GM13976 (cell line): Measurements from ENCODE around the gene NYAP1.
"Not testable (repeated sequence)": the region's sequence is repeated elsewhere in the genome, so short reads cannot be mapped to it uniquely, and the experiment has no call there.

Experiments used
- DNase-seq: peaks from one replicate; pipeline ENCODE4 v3.0.0; 2012; ENCODE audit warnings: low spot score
- CTCF ChIP-seq: IDR thresholded peaks from 2 replicates; pipeline ENCODE4 v1.5.1; 2012; ENCODE audit warnings: borderline replicate concordance, mild to moderate bottlenecking; ENCODE audit not compliant: insufficient read depth; ENCODE audit errors: extremely low read depth, missing control alignments, control extremely low read depth
- in situ Hi-C: fragments of 300-500 bp; cut with MboI; formaldehyde crosslinking; loops from one replicate; pipeline ENCODE4 v1.12.0; 2022; ENCODE audit warnings: low sequenced_read_pairs, mixed read lengths, inconsistent platforms; ENCODE audit not compliant: unreplicated experiment

Gene NYAP1

DNA sequence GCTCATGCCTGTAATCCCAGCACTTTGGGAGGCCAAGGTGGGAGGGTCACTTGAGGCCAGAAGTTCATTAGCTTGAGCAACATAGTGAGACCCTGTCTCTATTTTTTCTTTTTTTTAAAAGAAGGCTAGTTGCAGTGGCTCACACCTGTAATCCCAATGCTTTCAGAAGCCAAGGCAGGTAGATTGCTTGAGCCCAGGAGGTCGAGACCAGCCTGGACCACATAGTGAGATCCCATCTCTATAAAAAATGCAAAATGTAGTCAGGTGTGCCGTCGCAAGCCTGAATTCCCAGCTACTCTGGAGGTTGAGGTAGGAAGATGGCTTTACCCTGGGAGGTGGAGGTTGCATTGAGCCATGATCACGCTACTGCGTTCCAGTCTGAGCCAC is 7.5 kb downstream of the NYAP1 start:
- DNase-seq = no peak
- TF ChIP-seq CTCF = no peak
- in situ Hi-C loops = no loop called here

DNA sequence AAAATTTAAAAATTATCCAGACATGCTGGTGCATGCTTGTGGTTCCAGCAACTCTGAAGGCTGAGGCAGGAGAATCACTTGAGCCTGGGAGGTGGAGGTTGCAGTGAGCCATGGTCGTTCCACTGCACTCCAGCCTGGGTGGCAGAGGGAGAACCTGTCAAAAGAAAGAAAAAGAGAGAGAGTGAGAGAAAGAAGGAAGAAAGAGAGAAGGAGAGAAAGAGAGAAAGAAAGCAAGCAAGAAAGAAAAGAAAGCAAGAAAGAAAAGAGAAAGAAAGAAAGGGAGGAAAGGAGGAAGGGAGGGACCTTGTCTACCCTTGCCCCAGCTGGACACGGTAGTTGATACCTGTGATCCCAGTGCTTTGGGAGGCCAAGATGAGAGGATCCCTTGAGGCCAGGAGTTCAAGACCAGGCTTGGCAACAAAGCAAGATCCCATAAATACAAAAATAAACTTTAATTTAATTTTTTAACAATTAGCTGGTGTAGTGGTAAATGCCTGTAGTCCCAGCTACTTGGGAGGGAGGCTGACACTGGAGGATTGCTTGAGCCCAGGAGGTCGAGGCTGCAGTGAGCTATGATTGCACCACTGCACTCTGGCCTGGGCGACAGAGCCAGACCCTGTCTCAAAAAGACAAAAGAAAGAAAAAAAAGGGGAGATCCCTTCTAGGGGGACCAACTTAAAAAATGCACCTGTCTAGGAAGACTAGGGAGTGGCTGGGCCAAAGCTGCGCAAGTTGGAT is 9.2 kb downstream of the NYAP1 start:
- no peak for DNase-seq
- TF ChIP-seq CTCF = no peak
- in situ Hi-C loops = no loop called here

GRCh38 chr7:100493476-100494264 is 9.9 kb downstream of the NYAP1 start:
- peak; percentile 72 for DNase-seq
- in situ Hi-C loops = no loop called here
- peak; percentile 29 for TF ChIP-seq CTCF

DNA sequence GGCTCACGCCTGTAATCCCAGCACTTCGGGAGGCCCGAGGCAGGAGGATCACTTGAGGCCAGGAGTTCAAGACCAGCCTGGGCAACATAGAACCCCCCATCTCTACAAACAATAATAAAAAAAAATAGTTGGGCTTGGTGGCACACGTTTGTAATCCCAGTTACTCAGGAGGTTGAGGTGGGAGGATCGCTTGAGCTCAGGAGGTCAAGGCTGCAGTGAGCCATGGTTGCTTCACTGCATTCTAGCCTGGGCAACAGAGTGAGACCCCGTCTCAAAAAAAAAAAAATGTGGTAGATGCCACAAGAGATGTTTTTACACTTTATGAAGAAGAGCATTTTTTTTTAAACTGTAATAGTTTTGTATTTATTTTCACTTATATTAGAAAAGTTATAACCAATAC is 12.8 kb downstream of the NYAP1 start:
- no peak for DNase-seq
- in situ Hi-C loops = no loop called here
- no peak for TF ChIP-seq CTCF

DNA sequence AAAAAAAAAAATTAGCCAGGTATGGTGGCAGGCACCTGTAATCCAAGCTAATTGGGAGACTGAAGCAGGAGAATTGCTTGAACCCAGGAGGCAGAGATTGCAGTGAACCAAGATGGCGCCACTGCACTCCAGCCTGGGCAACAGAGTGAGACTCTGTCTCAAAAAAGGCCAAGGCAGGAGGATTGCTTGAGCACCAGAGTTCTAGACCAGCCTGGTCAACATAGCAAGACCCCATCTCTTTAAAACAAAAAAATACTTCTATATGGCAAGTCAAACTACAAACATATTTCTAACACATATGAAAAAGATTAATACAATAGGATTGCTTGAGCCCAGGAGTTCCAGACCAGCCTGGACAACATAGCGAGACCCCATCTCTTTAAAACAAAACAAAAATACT is 17.0 kb downstream of the NYAP1 start:
- DNase-seq, in situ Hi-C loops: not testable (repeated sequence)

GRCh38 chr7:100504031-100504430 is 20.3 kb downstream of the NYAP1 start:
- in situ Hi-C loops, DNase-seq: not testable (repeated sequence)

DNA sequence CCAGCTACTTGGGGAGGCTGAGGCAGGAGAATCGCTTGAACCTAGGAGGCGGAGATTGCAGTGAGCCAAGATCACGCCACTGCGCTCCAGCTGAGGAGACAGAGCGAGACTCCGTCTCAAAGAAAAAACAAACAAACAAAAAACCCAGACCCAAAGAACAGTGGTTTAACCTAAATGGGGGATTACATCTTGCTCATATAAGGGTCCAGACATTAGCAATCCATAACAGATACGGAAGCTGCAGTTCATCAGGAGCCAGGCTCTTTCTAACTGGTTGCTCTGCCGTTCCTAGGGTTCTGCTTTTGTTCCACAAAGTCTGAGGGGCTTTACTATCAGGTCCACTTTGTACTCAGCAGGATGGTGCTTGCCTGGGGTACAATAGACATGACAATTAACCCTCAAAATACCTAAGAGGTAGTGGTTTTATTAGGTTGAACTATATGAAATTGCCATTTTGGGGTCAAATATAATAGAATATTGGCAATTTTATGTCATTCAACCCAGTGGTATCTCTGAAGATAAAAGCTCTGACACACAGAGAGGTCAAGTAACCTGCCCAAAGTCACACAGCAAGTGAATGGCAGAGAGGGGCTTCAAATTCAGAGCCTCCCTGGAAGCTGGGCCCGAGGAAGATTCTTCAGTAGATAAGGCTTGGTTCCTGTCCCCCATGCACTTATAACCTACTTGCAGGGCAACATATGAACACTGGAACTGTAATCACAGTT is 21.3 kb downstream of the NYAP1 start:
- no peak for TF ChIP-seq CTCF
- in situ Hi-C loops = no loop called here
- DNase-seq = no peak
